ENCODE results near the gene STARD3NL. TPM values are rescaled to one million over a fixed set of nuclear protein-coding genes. Genes with fewer than 3 reads are reported as not detected.
A peak's percentile ranks its signal among the peaks of the same experiment; 100 is the strongest.

Gene STARD3NL
- total RNA-seq, 2 experiments from 2014 or later, result 14.4 to 15.7 TPM

DNA sequence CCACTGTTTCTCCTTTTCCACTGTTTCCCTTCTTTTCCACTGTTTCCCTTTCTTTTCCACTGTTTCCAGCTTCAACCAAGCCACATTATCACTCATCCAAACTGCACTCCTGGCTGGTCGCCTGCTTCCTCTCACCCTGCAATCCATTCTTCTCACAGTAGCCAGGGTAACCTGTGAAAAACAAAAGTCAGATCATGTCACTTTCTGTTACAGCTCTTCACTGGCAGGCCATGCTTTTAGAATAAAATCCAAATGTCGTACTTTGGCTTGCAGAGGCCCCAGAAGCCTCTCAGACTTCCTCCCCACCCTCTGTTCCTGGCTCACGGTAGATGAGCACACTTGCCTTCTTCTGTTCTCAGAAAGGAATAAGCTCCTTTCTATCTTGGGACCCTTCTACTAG is 33.9 kb downstream of the STARD3NL start:
- no peak for ATAC-seq (ENCODE audit: poor library complexity)
- TF ChIP-seq CTCF (IDR thresholded peaks at IDR 0.05), result no peak
- POLR2A ChIA-PET, result no interaction called here
- peaks cover 40% of the 10 kb centered on the region for H3K36me3 ChIP-seq (ENCODE audit: insufficient read depth, low read length)
- no peak overlapping the region for H3K27ac Mint-ChIP-seq
- peaks cover 14% of the 10 kb centered on the region for H3K4me1 Mint-ChIP-seq (ENCODE audit: low read depth)
- CTCF ChIA-PET, result interaction anchor here (1.3 to 1.4 kb wide), 2 partner anchors 123 to 134 kb away, joined by 3 to 4 read pairs; no protein-coding TSS in a partner anchor
- peaks cover 14% of the 10 kb centered on the region for H3K4me1 ChIP-seq (ENCODE audit: insufficient read depth, low read length)
- intact Hi-C loops (cut with DNase I, micrococcal nuclease), result no loop called here
- no peak overlapping the region for H3K4me3 Mint-ChIP-seq
- no peak overlapping the region for H3K27ac ChIP-seq (ENCODE audit: low read depth in 1 of 2, low read length in 2 of 2)
- H3K4me3 ChIP-seq (ENCODE audit: low read length), result no peak overlapping the region
- no peaks in the 10 kb centered on the region for H3K27me3 ChIP-seq (ENCODE audit: control insufficient read depth in 1 of 2, insufficient read depth in 2 of 2, low read length in 2 of 2)
- no peaks in the 10 kb centered on the region for H3K9me3 ChIP-seq (ENCODE audit: control insufficient read depth in 1 of 2, insufficient read depth in 1 of 2, low read length in 2 of 2)
- no peaks in the 10 kb centered on the region for H3K27me3 Mint-ChIP-seq
- H3K36me3 Mint-ChIP-seq (ENCODE audit: low read depth), result peaks cover 38% of the 10 kb centered on the region
- DNase-seq, result no peak
- no peaks in the 10 kb centered on the region for H3K9me3 Mint-ChIP-seq

DNA sequence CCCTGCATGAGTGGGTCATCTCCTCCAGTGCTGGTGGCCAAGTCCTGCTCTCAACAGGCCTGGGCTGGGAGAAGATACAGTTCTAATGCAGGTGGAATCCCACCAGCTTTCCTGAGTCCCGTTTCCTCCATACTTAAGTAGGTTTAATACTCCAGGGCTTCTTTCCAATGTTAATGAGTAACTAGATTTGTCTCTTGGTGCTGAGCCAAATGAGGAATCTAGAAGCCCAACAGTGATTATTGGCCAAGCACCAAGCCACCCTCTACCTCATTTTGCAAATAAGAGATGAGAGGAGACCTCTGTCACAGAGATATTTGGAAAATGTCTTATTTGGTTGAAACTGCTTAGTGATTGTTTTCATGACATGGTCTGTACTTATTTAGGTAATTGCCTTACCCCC is 37.1 kb downstream of the STARD3NL start:
- Mint-ChIP-seq H3K4me1 (ENCODE audit: low read depth) (peaks cover 25% of the 10 kb centered on the region), H3K4me3 (no peak overlapping the region), H3K27ac (no peak overlapping the region), H3K9me3 (no peaks in the 10 kb centered on the region), H3K36me3 (ENCODE audit: low read depth) (peaks cover 38% of the 10 kb centered on the region), H3K27me3 (no peaks in the 10 kb centered on the region)
- Histone ChIP-seq H3K9me3 (ENCODE audit: control insufficient read depth in 1 of 2, insufficient read depth in 1 of 2, low read length in 2 of 2) (no peaks in the 10 kb centered on the region), H3K4me3 (ENCODE audit: low read length) (no peak overlapping the region), H3K27me3 (ENCODE audit: control insufficient read depth in 1 of 2, insufficient read depth in 2 of 2, low read length in 2 of 2) (no peaks in the 10 kb centered on the region), H3K27ac (ENCODE audit: low read depth in 1 of 2, low read length in 2 of 2) (peak overlapping the region in 1 of 2 donors; percentile 33), H3K4me1 (ENCODE audit: insufficient read depth, low read length) (peaks cover 28% of the 10 kb centered on the region), H3K36me3 (ENCODE audit: insufficient read depth, low read length) (peaks cover 42% of the 10 kb centered on the region)
- DNase-seq, result no peak
- intact Hi-C loops (cut with DNase I, micrococcal nuclease), result loop anchor here (1.0 to 5.0 kb wide), 6 partner anchors 38 to 159 kb away; partner anchors contain the start of gene STARD3NL (in 1 of the 2)
- no peak for TF ChIP-seq CTCF (IDR thresholded peaks at IDR 0.05)
- ChIA-PET CTCF (interaction anchor here (0.6 to 10.0 kb wide), 42 partner anchors 9 to 191 kb away, joined by 3 to 113 read pairs (median 6); partner anchors contain the start of gene STARD3NL), POLR2A (interaction anchor here (0.6 to 2.0 kb wide), 8 partner anchors 8 to 159 kb away, joined by 3 to 12 read pairs (median 6); no protein-coding TSS in a partner anchor)
- ATAC-seq (ENCODE audit: poor library complexity), result no peak

- H3K36me3 ChIP-seq (ENCODE audit: insufficient read depth, low read length), result peaks cover 38% of the 10 kb centered on the region
- H3K4me1 Mint-ChIP-seq (ENCODE audit: low read depth), result peaks cover 25% of the 10 kb centered on the region
- H3K4me1 ChIP-seq (ENCODE audit: insufficient read depth, low read length), result peaks cover 30% of the 10 kb centered on the region
- peak overlapping the region in 1 of 2 donors; percentile 42 for H3K27ac ChIP-seq (ENCODE audit: low read depth in 1 of 2, low read length in 2 of 2)
- ChIA-PET POLR2A (interaction anchor here (0.6 to 2.0 kb wide), 9 partner anchors 9 to 822 kb away, joined by 3 to 12 read pairs (median 5); no protein-coding TSS in a partner anchor), CTCF (interaction anchor here (0.6 to 10.0 kb wide), 43 partner anchors 8 to 1819 kb away, joined by 3 to 113 read pairs (median 6); partner anchors contain the start of gene STARD3NL)
- no peaks in the 10 kb centered on the region for H3K27me3 ChIP-seq (ENCODE audit: control insufficient read depth in 1 of 2, insufficient read depth in 2 of 2, low read length in 2 of 2)
- no peak overlapping the region for H3K4me3 Mint-ChIP-seq
- DNase-seq, result peak; percentile 59 to 90 (median 64)
- ATAC-seq (ENCODE audit: poor library complexity), result peak; percentile 92
- H3K4me3 ChIP-seq (ENCODE audit: low read length), result no peak overlapping the region
- no peaks in the 10 kb centered on the region for H3K9me3 Mint-ChIP-seq
- peak overlapping the region; percentile 54 for H3K27ac Mint-ChIP-seq
- intact Hi-C loops (cut with DNase I, micrococcal nuclease), result loop anchor here (1.0 to 5.0 kb wide), 6 partner anchors 39 to 158 kb away; partner anchors contain the start of gene STARD3NL (in 1 of the 2)
- no peaks in the 10 kb centered on the region for H3K9me3 ChIP-seq (ENCODE audit: control insufficient read depth in 1 of 2, insufficient read depth in 1 of 2, low read length in 2 of 2)
- H3K36me3 Mint-ChIP-seq (ENCODE audit: low read depth), result peaks cover 39% of the 10 kb centered on the region
- H3K27me3 Mint-ChIP-seq, result no peaks in the 10 kb centered on the region
- peak; percentile 95 for TF ChIP-seq CTCF (IDR thresholded peaks at IDR 0.05)
Measured at GRCh38 chr7:38215735-38216670, 38.0 kb downstream of the STARD3NL start.

All from CD4-positive, alpha-beta T cell (primary cell).